NCI-H1436 (cell line): Measurements from ENCODE around the gene MT1F.

Experiments
- DNase-seq: peaks from one replicate; lab custom pipeline; 2025; lab: John Stamatoyannopoulos, UW

MT1F gene

GRCh38 chr16:56625943-56626654 is 31.7 kb upstream of the MT1F start:
- no peak for DNase-seq

- no peak for DNase-seq
Observed at GRCh38 chr16:56626685-56627084, 31.1 kb upstream of the MT1F start.

DNA sequence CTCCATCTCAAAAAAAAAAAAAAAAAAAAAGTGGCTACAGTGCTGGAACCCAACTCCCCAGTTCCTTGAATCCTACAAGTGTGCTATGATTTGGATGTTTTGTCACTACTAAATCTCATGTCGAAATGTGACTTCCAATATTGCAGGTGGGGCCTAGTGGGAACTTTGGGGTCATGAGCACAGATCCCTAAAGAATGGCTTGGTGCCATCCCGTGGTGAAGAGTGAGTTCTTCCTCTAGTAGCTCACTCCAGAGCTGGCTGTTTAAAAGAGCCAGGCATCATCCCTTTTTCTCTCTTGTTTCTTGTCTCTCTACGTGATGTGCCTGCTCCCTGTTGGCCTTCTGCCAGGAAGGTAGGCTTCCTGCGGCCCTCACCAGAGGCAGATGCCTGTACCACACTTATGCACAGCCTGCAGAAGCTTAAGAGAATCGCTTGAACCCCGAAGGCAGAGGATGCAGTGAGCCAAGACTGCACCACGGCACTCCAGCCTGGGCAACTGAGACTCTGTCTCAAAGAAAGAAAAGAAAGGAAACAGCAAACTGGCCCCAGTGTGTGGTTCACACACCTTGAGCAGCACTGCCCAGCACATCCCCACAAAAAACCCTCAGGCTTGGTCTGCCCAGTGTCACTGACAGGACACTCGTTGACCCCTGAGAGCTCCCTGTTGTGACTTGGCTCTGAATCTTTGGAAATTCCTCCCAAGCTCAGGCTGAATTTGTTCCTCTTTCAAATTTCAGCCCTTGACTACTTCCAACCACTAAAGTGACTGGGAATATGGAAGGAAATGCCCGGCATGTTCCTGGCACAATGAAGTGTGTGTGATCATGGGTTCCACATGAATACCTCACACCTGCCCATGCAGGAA is 29.0 kb upstream of the MT1F start:
- DNase-seq: no peak

DNA sequence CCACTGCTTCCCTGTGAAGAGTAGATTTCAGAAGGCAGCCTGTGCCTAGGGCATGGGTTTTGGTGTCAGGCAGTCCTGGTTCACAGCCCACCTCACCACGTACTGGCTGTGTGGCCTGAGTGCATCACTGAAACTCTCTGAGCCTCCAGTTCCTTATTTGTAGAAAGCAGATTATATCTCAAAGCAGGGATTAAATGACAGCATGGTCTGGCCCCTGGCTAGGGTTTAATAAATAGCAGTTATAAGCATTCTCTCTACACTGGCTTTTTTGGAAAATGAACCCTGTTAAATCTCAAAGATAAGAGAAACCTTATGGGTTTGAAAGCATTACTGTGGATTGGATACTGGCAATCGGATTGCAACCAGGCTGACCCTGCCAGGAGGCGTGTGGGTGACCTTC is 28.2 kb upstream of the MT1F start:
- no peak for DNase-seq

DNA sequence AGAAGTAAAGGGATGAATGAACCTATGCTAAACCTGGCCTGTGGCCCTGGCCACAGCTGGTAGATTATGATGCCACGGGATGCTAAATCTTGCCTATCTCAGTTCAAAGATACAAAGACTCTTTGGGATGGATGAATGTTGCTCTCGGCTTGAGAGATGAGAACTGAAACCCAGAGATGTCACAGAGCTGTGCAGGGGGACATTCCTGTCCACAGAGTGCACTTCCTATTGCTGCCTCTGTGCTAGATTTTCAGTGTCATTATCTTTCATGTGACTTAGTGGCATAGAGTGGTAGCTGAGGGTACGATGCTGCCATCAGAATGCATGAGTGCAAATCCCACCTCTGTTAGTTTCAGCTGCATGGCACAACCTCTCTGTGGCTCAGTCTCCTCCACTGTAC is 27.6 kb upstream of the MT1F start:
- no peak for DNase-seq

- DNase-seq: no peak
Observed at GRCh38 chr16:56631197-56631596, 26.6 kb upstream of the MT1F start.

GRCh38 chr16:56631832-56632155 is 26.0 kb upstream of the MT1F start:
- no peak for DNase-seq

DNA sequence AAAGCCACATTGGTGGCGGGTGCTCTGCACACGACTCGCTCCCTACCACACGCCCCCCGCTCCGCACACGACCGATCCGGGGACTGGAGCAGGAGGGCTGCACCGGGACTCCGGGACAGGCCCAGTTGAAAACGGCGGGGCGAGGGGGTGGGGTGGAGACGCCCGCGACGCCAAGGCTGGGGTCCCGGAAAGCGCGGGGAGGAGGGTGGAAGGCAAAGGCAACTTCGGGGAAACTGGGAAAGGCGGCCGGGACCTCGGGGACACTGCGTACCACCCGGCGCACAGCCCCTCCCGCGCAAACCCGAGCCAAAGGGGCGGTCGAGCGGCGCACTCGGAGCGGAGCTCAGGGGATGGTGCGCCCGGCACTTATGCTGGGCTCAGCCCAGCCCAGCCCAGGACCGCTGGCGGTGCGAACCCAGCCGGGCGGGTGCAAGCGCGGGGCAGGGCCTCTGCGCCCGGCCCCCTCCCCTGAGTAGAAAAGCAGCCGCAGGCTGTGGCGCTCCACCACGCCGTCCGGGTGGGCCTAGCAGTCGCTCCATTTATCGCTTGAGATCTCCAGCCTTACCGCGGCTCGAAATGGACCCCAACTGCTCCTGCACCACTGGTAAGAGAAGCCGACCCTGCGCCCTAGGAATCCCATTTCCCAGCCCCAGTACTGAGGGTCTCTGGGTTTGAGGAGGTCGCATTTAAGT is 25.5 kb upstream of the MT1F start, which contains the start of gene MT1M:
Gene MT1M (plus strand): TSS at position 504 of the 692 bp plus-strand sequence. CDS start 73 bp downstream, at position 577.
- DNase-seq: no peak

GRCh38 chr16:56632848-56633365 is 24.9 kb upstream of the MT1F start:
- DNase-seq: no peak

DNA sequence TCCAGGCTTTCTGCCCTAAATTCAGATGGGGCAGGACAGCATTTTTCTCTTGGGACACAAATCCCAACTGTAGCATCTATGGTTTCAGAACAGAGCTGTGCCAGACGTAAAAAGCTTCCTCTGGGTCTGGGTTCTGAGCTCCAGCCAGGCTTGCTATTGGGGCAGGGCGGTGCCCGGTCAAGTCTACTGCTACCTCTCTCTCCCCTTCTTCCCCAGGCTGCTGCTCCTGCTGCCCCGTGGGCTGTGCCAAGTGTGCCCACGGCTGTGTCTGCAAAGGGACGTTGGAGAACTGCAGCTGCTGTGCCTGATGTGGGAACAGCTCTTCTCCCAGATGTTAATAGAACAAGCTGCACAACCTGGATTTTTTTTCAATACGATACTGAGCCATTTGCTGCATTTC is 24.2 kb upstream of the MT1F start:
- no peak for DNase-seq

DNA sequence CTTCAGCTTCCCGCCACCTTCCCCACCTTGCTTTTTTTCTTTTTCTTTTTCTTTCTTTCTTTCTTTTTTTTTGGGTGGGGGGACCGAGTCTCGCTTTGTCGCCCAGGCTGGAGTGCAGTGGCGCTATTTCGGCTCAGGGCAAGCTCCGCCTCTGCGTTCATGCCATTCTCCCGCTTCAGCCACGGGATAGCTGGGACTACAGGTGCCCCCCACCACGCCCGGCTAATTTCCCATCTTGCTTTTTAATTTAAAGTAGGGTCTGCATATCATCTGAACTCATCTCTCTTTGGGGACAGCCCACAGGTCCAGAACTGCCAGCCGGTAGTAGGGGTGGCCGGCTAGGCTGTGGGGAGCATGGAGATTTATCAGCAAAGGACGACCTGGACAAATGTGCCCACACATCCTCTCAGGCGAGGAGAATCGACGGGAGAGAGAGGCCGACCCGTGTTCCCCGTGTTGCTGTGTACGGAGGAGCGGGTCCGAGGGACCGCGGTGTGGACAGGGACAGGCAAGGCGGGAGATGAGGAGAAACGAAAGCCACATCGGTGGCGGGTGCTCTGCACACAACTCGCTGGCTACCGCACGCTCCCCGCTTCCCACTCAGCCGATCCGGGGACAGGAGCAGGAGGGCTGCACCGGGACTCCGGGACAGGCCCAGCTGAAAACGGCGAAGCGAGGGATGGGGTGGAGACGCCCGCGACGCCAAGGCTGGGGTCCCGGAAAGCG is 22.9 kb upstream of the MT1F start:
- DNase-seq: no peak

DNA sequence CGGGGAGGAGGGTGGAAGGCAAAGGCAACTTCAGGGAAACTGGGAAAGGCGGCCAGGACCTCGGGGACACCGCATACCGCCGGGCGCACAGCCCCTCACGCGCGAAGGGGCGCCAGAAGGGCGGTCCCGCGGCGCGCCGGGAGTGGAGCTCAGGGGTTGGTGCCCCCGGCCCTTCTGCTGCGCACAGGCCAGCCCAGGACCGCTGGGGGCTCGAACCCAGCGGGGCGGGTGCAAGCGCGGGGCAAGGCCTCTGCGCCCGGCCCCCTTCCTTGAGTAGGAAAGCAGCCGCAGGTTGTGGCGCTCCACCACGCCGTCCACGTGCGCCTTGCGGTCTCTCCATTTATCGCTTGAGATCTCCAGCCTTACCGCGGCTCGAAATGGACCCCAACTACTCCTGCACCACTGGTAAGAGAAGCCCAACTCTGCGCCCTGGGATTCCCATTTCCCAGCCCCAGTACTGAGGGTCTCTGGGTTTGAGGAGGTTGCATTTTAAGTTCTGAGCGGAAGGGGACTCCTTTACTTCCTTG is 22.3 kb upstream of the MT1F start:
- DNase-seq: no peak

DNA sequence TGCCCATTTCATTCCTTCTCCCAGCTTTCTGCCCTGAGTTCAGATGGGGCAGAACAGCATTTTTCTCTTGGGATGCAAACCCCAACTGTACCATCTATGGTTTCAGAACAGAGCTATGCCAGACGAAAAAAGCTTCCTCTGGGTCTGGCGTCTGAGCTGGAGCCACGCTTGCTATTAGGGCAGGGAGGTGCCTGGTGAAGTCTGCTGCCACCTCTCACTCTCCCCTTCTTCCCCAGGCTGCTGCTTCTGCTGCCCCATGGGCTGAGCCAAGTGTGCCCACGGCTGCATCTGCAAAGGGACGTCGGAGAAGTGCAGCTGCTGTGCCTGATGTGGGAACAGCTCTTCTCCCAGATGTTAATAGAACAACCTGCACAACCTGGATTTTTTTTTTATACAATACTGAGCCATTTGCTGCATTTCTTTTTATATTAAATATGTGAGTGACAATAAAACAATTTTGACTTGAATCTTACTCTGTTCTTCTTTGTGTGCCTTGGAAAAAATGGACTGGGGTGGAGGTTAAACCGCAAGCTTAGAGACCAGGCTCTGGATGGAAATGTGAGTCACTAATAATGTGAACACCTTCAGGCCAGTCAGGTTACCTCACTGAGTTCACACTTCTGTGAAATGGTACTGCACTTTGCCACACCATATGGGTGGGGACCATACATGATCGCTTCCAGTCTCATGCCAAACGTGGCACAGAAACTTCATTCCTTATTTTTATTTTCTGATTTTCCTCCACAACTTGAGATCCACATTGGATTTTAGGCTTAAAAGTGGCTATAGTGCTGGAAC is 20.9 kb upstream of the MT1F start:
- no peak for DNase-seq

GRCh38 chr16:56637814-56638750 is 19.7 kb upstream of the MT1F start, which contains the start of gene MT1A:
MT1A (plus strand) TSS chr16:56638666; CDS start chr16:56638739, 73 bp downstream.
- DNase-seq: no peak

DNA sequence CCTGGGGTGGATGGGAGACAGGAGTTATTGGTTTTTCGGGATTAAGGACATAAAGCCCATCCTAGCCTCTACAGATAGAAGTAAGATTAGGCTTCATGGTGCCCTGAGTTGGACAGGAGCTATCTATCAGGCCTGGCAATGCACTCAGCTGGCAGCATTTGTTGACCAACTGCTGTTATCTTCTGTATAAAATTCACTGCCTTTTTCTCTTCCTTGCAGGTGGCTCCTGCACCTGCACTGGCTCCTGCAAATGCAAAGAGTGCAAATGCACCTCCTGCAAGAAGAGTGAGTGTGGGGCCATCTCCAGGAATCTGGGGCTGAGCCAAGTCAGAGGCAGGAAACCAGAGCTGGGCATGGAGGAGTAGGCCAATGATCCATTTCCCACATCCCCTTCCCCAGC is 18.7 kb upstream of the MT1F start:
- DNase-seq: no peak

- DNase-seq: no peak
Observed at GRCh38 chr16:56640076-56640475, 17.7 kb upstream of the MT1F start.

DNA sequence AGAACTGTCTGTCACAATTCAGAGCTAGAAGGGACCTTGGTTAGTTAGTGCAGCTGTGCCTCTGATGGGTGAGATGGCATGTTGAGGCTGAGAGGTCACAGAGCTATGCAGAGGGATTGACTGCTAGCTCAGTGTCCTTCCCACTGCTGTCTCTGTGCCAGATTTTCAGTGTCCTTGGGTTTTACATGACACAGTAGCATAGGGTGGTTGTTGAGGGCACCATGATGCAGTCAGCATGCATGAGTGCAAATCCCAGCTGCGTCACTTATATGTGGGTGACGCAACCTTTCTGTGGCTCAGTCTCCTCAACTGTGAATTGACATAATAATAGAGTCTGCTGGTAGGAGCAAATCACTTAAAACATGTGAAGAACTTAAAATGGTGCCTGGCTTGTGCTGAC is 16.6 kb upstream of the MT1F start:
- DNase-seq: no peak

DNA sequence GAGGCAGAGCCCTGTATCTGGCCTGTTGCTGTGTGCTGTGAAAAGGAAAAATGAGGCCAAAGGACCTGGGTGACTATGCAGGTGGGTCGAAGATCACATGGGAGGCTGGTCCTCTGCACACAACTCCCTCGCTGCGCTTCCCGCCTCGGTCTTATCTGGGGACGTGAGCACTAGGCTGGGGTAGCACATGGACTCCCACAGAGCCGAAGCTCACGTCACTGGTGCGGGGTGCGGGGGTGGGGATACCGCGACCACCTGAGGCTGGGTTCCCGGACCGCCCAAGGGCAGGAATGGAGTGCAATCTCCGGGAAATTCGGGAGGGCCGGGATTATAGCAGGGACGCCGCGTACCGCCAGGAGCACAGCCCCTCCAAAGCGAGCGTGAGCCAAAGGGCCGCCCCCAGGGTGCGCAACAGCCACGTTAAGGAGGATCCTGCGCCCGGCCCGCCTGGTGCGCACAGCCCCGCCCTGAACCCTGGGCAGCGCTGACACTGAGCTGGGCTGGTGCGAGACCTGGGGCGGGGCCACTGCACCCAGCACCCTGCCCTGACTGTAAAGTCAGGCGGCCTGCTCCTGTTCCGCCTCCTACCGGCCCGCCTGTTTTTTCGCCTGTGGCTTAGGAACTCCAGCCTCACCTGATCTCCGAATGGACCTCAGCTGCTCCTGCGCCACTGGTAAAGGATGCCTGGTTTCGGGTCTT is 14.5 kb upstream of the MT1F start:
- DNase-seq: no peak

DNA sequence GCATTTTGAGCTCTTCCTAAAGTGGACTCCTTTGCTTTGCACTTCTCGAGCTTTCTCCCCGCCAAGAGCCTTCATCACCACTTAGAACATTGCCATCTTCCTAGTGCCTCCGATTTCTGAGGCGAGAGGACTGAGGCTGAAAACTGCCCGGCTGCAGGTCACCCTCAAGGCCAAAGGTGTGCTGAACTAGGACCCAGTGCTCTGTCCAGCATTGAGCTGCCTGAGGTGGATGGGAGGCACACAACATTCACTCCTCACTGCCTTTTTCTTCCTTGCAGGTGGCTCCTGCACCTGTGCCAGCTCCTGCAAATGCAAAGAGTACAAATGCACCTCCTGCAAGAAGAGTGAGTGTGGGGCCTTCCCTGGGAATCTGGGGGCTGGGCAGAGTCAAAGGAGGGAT is 13.9 kb upstream of the MT1F start:
- no peak for DNase-seq
